HG02981 (cell line): ENCODE measurements around the gene PTPRK.
A peak's percentile ranks its signal among the peaks of the same experiment; 100 is the strongest.

ENCODE experiments used
- ATAC-seq: cut with Tn5 transposase; IDR thresholded peaks from one replicate; pipeline ENCODE4 v1.9.1; 2021; ENCODE audit warnings: mild to moderate bottlenecking, moderate library complexity; ENCODE audit not compliant: unreplicated experiment

The PTPRK gene

DNA sequence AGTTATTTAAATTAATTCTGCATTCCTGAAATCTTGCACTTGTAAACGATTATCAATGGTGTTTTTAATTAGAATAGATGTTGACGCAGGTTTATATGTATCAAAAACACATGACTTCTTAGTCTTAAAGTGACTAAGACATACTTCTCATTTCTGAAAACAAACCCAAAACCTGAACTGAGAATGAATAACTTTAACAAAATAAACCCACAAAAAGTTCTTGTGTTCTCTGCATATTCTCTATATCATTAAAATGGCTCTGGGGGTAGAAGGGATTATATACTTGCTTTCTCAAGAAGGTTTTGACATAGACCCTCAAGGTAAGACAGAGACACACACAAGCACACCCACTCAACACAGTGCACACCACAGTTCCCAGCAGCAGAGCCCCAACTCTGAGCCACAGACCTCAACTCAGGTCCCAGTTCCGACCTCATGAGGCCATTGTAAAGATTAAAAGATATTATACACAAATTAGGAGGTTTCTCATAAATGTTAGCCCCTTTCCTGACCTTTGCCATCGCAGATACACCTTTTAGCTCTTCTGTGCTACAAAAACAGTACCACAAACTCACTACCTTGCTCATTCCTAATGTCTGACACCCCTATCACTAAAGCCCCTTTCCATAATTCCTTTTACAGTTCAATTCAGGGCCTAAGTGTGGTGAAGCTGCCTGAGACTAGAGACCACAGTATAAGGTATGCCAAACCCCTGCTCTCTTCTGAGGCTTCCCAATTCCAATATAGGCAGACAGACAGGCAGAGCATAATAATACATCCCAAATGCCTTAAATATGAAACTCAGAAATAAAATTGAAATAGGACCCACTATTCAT lies 267.8 kb downstream of the PTPRK start:
- ATAC-seq: peak; percentile 70

DNA sequence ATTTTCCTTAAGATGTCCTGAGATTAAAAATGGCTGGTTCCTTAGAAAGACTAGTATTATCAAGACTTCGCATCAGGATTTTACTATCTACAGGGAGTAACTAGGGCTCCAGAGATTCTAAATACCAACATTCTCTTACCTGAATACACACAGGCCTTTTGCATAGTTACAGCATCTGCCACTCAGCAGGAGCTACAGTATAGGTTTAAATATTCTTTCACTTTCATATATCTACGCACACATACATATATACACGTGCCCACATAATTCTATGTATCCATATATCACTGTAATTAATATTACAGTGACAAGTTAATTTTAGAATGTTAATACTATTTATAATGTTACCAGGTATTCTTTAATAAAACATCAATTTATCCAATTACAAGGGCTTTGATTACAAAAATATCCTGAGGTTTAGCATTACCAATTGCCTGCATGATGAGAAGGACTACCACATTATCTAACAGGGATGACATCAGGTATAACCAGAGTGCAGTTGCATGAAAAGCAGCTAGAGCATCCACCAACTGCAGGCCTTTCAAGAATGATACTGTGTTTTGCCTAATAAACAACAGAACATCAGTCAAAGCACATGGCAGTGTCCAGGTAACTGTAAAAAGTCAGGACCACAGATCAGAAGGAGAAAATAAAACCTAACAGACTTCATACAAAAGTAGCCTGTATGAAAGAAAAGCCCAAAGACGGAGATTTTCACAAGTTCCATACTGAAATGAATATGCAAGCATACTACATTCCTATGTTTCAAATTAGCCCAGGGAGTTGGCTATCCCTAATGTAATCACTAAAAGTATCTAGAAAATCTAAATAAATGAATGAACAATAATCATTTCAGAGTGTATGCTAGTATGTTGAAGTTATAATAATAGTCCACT lies 268.7 kb downstream of the PTPRK start:
- ATAC-seq: no peak

DNA sequence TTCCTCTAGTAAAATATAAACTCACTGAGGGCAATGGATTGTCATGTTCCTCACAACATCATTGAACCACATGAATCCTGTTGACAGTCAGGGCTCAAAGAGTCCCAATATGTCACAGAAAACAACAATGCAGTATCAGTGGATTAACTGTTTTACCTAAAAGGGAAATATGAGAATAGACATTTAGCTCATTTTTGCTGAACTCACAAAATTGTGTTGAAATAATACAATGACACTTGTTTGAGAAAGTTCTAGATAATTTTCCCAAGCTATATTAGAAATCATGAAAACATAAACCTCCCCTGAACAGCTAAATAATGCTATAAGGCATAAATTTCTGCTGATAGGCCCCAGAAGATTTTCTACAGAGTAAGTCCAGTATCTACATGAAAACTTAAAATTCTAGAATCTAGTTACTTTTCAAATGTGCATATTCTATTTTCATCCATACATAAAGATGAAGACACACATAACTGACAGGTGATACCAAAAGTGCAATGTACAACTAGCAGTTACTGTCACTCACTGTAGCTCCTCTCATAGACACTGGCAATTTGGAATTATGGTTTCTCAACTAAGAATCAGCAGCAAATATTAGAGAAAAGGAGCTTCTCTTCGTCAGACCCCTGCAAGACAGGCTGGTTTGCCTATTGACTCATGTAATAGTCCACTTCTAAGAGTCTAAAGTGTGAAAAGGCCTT lies 269.9 kb downstream of the PTPRK start:
- ATAC-seq: no peak

DNA sequence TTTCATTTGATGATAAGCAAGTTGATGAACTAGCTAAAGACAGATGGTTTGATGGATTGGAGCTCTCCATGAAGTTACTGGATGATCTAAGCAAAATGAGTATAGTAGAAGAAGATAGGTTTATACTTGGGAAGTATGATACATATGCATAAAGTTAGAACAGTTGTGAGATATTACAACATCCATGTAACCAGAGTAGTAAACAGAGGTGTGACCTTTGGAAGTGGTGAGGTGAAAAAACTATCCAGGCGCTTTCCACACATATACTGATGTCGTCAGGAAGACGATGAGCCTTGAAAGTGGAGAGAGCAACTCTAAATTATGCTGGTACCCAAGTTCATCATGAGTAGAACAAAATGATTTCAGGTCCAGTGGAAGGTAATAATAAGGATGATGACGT lies 271.0 kb downstream of the PTPRK start:
- ATAC-seq: no peak

DNA sequence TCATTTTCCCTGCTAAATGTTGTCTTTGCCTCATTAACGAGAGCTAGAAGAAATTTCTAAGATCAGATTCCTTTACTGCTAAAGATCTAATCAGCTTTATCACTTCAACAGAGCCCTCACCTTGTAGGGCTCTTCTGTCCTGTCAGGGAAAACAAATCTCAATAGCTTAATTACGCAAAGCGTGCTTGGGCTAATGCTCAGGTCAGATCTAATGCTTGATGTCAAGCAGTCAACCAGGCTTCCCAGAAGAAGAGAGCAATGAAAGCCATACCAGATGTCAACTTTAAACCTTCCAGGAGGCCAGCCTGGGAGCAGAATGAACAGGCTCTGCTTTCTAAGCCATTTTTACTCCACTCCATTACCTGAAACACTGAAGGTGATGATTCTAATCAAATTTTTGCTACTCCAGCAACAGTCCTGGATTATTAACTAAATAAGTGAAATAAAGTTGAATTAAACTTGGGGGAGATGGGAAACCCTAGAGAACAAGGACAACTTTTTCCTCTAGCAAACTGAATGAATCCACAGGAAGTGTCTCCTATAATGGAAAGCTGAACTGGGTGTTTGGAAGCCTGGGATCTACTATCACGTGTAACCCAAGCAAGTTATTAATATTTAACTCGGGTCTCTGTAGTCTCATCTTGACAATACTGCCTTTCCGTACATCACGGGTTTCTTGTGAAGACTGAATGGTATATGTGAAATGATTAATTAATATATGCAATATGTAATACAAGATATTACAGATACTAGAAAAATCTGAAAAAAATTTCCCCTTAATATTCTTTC lies 273.7 kb downstream of the PTPRK start:
- no peak for ATAC-seq

DNA sequence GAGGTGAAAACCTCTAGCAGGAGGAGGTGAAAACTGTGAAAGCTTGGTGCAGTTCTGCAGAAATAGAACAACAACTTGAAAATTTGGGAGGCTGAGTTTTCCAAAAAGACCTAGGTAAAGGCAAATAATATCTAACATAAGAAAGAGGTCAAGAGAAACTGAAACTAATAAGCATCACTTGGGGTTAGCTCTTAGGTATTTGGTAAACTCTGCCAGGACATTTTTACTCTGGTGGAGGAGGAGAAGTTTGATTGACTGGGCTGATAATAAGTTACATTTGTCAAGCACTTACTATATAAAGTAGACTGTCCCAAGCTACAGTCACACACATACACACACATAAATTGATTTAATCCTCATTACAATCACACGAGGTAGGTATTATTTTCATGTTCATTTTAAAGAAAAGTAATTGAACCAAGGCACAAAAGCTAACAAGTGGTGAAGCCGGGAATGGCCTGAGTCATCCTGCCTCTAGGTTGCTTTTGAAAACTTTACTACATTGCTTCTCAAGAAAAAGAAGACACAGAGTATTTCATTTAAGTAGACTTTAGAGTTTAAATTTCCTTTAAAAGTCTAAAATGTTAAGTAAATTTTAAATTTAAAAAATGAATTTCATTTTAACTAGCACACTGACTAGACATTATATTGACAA lies 275.5 kb downstream of the PTPRK start:
- no peak for ATAC-seq

DNA sequence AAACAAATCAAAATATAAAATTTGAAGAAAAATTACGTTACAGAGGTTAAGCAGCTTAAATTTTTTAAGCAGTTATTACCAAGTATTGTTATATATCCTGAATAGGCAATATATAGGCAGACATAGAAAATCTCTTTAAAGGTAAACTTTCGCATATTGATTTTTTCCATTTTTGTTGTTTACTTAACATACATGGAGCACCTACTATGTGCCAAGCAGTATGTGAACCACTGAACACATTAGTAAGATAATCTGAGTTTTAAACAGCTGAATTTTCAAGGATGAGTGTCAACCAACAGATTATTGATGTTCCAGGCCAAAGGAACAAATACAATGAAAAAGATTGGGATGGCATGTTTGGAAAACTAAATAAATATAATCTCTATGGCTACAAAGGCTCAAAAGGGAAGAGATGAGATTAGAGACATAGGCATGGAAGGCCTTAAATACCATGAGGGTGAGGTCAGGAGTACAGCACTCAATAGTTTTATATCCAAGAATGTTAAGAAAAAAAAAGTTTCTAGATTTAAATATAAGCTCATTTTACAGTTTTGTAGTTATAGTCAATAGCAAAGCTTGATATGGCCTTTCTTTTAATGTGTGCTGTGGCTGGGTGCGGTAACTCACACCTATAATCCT lies 277.5 kb downstream of the PTPRK start:
- no peak for ATAC-seq

DNA sequence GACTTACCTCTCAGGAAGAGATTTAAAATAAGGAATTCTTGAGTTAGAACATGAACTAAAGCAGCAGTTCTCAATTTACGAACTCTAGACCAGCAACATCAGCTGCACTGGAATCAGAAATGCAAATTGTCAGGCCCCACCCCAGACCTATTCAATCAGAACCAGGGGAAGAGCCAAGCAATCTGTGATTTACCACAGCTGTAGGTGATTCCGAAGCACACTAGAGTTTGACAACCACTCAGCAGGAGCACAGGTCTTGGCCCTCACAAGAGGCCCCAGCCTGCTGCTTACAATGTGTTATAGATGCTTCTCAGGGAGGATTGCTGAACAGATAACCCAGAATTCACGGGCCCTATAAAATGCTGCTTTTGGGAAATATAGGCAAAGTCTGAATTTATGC lies 279.2 kb downstream of the PTPRK start:
- peak; percentile 45 for ATAC-seq

DNA sequence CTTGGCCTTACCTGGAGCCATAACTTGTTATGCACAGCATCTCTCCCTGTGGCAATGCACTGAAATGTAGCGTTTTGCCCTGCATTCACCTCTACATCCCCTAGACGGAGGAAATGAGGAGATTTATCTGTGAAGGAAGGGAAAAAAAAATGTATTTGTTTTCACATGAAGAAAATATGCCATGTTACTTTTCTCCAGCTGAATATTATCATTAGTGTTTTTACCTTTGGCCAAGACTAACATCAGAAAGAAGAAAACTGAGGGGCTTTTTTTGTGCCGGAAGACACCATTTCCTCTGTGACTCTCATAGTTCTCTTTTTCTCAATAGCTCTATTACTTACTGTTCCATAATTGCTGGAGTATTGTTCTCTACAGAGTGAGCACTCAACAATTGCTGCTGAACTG lies 280.4 kb downstream of the PTPRK start:
- peak; percentile 67 for ATAC-seq

DNA sequence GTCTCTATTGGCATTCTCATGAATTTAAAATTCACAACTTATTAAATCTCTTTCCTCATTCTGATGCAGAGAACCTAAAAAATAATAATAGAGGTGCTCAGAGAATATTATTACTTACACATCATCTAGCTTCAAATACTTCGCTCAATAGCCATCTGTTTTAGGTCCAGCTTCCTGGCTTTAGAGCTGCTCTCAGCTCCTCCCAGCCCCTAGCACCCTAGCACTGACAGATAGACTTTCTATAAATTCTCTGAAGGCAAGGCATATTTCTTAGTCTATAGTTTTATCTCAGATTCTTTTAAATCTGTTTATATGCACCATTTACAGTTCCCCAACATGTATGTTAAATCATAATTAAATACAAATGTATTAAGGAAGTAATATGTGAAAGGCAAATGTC lies 281.3 kb downstream of the PTPRK start:
- ATAC-seq: no peak

DNA sequence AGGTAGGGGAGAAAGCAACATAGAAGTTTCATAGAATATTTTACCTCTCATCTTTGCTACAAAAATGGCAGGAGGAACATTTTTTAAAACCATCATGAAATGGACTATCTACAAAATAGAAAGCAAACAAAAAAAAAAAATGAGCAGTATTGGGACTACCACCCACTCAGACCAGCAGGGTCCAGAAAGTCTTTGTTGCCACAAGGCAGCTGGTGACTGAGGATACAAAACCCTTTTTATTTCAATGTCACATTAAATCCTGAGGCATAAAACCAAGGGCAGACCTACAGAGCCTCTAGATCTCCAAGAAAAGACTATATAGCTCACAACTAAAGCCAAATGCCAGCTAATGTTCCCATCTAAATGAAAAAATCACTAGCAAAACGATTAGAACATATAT lies 282.2 kb downstream of the PTPRK start:
- ATAC-seq: no peak

DNA sequence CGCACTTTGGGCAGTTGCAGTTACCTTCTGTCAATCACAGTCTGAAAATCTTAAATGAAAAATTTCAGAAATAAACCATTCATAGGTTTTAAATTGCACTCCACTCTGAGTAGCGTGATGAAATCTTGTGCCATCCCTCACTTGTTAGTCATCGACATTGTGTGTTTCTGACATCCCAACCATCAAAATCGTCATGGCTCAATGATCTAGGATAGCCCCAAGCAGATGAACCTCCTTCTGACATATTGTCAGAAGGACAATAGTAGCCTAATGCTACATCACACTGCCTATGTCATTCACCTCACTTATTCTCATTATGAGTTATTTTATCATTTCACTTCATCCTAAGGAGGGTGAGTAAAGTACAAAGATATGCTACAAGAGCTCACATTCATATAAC lies 284.8 kb downstream of the PTPRK start:
- no peak for ATAC-seq

DNA sequence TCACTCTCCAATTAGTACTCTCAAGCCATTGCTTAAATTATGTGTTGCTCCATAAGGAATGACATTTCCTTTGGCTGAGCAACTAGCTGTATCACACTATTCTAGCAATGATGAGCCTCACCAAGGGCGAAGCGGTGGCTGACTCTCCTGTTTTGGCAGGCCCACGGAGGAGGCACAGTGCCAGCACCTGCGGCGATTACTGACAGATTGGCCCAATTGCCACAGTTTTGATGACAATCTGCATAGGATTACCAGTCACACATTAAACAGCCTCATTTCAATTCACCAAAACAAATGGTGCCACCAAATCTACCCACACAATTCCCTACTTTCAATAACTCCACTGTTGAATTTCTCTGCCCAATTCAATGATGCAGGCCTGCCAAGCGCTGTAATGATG lies 286.9 kb downstream of the PTPRK start:
- no peak for ATAC-seq

DNA sequence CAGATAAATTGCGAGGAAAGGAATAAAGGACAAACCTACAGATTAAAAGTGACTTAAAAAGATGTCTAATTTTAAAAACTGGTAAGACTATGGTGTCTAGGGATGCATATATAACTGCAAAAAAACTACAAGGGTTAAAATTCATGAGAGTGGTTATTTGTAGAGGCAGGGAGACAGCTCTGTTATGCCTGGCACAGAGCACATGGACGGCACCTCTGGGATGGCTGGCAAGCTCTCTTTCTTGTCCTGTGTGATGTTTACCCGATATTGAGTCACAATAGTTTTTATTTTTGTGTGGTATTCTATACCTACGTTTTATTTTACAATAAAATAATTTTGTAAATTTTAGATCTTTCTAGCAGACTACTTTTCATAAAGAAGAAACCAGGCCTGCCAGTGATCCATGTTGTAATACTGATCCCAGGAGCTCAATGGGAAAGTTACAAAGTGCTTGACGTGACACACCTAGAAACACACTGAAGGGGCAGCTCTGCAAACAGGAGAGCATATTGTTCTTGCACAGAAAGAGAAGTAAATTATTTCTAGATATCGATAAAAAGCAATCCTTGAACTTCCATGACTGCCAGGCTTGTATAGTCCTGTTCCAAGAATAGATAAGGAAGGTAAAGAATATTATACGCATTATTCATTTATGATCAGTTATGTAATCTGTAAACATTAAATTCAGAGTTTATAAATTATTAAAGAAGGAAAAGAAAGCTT lies 290.0 kb downstream of the PTPRK start:
- no peak for ATAC-seq

DNA sequence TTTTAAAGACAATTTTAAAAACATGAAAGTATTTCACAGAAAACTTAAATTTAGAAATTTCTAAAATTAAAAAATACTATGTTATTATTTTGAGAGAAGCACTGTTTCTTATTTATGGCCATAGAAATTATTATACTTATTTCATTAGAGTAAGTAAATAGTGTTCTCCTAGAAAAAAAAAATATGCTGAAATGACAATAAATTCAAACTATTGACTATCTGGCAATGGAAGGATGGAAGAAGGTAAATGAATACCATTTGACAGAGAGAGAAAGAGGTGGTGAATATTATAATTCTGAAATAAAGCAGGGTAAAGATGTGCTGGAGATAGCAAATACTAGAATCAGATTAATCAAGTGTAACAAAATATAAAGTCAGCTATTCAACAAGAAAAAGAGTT lies 294.8 kb downstream of the PTPRK start:
- ATAC-seq: no peak

DNA sequence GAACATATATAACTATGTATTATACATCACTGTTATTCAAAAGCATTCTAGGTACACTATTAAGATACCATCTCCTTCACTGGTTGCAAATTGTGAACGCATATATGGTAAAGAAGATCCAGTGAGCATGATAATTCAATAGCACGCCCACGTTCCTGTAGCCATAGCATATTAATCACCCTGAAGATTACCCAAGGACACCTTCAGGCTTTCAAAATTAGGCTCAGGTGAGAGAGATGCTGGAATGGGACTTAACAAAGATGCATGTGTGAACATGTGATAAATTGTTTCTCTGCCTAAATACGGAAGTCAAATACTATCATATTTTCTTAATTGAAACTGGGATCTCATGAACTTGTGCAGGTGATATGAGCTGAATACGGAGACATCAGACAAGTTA lies 303.5 kb downstream of the PTPRK start:
- no peak for ATAC-seq

DNA sequence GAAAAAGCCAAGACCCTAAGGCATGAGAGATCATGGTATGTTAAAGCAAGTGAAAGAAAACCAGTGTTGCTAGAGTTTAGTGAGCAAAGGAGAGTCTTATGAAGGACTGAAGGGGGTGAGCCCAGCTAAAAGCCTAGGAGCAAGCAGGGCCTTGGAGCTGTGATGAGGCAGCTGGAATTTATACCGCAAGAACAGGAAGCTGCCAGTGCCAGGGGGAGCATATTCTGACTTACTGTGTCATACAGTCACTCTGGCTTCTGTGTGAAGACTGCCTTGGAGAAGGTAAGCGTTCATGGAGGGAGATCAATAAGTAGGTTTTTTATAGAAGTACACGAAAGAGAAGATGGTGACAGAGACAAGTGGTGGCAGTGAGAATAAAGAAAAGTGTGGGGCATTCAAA lies 310.6 kb downstream of the PTPRK start:
- ATAC-seq: no peak

DNA sequence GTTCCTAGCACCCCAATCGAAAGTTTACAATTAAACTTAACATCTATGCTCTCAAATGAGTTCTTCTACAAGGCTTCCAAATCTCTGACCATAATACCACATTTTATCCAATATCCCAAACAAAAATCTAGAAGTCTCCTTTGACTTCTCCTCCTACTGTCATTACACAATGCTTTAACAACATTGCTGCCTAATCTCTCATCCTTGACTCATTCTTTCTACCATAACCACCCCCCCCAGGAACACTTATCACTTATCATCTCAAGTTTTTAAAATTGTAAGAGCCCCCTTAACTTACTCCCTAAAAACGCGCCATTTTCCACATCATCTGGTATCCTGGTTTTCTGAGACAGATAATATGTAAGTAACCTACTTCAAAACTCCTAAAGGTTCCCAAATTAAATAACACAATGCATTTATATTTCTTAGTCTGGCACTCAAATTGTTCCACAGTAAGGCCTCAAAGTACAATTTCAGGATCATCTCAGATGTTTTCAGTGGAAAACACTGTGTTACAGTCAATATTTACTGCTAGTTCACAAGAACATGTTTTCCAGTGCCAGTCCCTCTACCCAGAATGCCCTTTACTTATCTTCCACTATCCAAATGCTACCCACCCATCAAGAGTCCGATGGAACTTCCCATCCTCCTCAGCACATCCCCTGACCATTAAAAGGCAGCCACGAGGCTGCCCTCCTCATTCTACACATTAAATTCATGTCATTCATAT lies 311.4 kb downstream of the PTPRK start:
- ATAC-seq: no peak
